Spinal cord (tissue), 10 donors: ENCODE data around the gene SNURF. TPM values are rescaled to one million over a fixed set of nuclear protein-coding genes. Genes with fewer than 3 reads are reported as not detected.
"Not testable (repeated sequence)": the region's sequence is repeated elsewhere in the genome, so short reads cannot be mapped to it uniquely, and the experiment has no call there.

ENCODE experiments used
- DNase-seq, 6 donors: peaks; one replicate each; pipeline versions ENCODE4 v3.0.0 to v3.0.0-alpha.2; 2013 to 2015; ENCODE audit warnings: low spot score in 6 of 6, low read depth in 4 of 6
- H3K27ac ChIP-seq: one replicate; pipeline ENCODE4 v1.5.1; 2013; ENCODE audit warnings: low read depth, low read length, control low read depth
- H3K27me3 ChIP-seq: one replicate; pipeline ENCODE4 v1.6.1; 2013; ENCODE audit warnings: low read length; ENCODE audit not compliant: control insufficient read depth, insufficient read depth
- H3K36me3 ChIP-seq: one replicate; pipeline ENCODE4 v1.6.1; 2013; ENCODE audit warnings: low read length; ENCODE audit not compliant: control insufficient read depth, insufficient read depth
- H3K4me1 ChIP-seq: one replicate; pipeline ENCODE4 v1.6.1; 2013; ENCODE audit warnings: low read length; ENCODE audit not compliant: control insufficient read depth, insufficient read depth
- H3K4me3 ChIP-seq: one replicate; pipeline ENCODE4 v1.5.1; 2013; ENCODE audit warnings: low read depth, low read length, control low read depth
- H3K9me3 ChIP-seq: one replicate; pipeline ENCODE4 v1.6.1; 2013; ENCODE audit warnings: low read length; ENCODE audit not compliant: control insufficient read depth, insufficient read depth
- WGBS: methylation state at CpG from one replicate; pipeline ENCODE4 v1.1.5; 2013; ENCODE audit warnings: missing lambda C conversion rate; ENCODE audit not compliant: insufficient coverage; 5-methylcytosine and 5-hydroxymethylcytosine counted together
- polyA plus RNA-seq, 2 donors: library from polyadenylated mRNA; unstranded; fragments of 120-200 nt; gene quantifications; one replicate each; pipeline ENCODE4 v1.2.1, GENCODE V29; 2013; ENCODE audit not compliant: insufficient read length in 2 of 2
- total RNA-seq, 2 donors: library from RNA; depleted of rRNA in 1 of 2; stranded (reverse); fragments of 120-200 nt in 1 of 2; fragments of >200 nt in 1 of 2; gene quantifications; one replicate each; pipeline versions ENCODE4 v1.2.3 to v1.2.4, GENCODE V29; 2013 to 2014
- donor health status: healthy.

SNURF gene
- total and polyA plus RNA-seq, 4 donors: 6.1 to 62.9 (median 9.6) TPM

GRCh38 chr15:24962880-24963279 is 8.1 kb downstream of the SNURF start:
- Histone ChIP-seq H3K36me3 (peaks cover 14% of the 10 kb centered on the region), H3K9me3 (no peaks in the 10 kb centered on the region), H3K4me1 (no peaks in the 10 kb centered on the region), H3K27ac (no peak overlapping the region), H3K27me3 (no peaks in the 10 kb centered on the region), H3K4me3 (no peak overlapping the region)
- no CpG with 5 or more reads among the region's 4 CpGs for WGBS
- no peak for DNase-seq

- H3K4me1 ChIP-seq: no peaks in the 10 kb centered on the region
- no CpG with 5 or more reads among the region's 4 CpGs for WGBS
- no peak for DNase-seq
- no peaks in the 10 kb centered on the region for H3K27me3 ChIP-seq
- H3K4me3 ChIP-seq: no peak overlapping the region
- peaks cover 17% of the 10 kb centered on the region for H3K36me3 ChIP-seq
- no peak overlapping the region for H3K27ac ChIP-seq
- no peaks in the 10 kb centered on the region for H3K9me3 ChIP-seq
These were observed 11.7 kb downstream of the SNURF start for GRCh38 chr15:24966364-24967103.

- WGBS: no CpG with 5 or more reads among the region's 3 CpGs
- Histone ChIP-seq H3K4me3 (no peak overlapping the region), H3K9me3 (no peaks in the 10 kb centered on the region), H3K27me3 (no peaks in the 10 kb centered on the region), H3K4me1 (no peaks in the 10 kb centered on the region), H3K27ac (no peak overlapping the region), H3K36me3 (peaks cover 23% of the 10 kb centered on the region)
- DNase-seq: no peak
These were observed 16.3 kb downstream of the SNURF start for GRCh38 chr15:24971052-24971451.

GRCh38 chr15:24971772-24972171 is 17.0 kb downstream of the SNURF start:
- H3K4me3 ChIP-seq: no peak overlapping the region
- 88% methylated on average over 7 of the region's 8 CpGs for WGBS
- no peaks in the 10 kb centered on the region for H3K27me3 ChIP-seq
- no peak overlapping the region for H3K27ac ChIP-seq
- no peaks in the 10 kb centered on the region for H3K9me3 ChIP-seq
- peaks cover 25% of the 10 kb centered on the region for H3K36me3 ChIP-seq
- H3K4me1 ChIP-seq: no peaks in the 10 kb centered on the region
- no peak for DNase-seq

- peaks cover 25% of the 10 kb centered on the region for H3K36me3 ChIP-seq
- not testable (repeated sequence) for DNase-seq, H3K9me3 ChIP-seq, H3K4me3 ChIP-seq, H3K27me3 ChIP-seq, H3K27ac ChIP-seq, H3K4me1 ChIP-seq
- WGBS: 76% methylated on average over 2 of the region's 5 CpGs
These were observed 17.9 kb downstream of the SNURF start for GRCh38 chr15:24972707-24973106.

- peaks cover 1% of the 10 kb centered on the region for H3K9me3 ChIP-seq
- H3K4me1 ChIP-seq: no peaks in the 10 kb centered on the region
- peaks cover 25% of the 10 kb centered on the region for H3K36me3 ChIP-seq
- no peak overlapping the region for H3K27ac ChIP-seq
- H3K27me3 ChIP-seq: no peaks in the 10 kb centered on the region
- H3K4me3 ChIP-seq: no peak overlapping the region
- no peak for DNase-seq
- WGBS: 85% methylated on average over 3 of the region's 3 CpGs
These were observed 22.1 kb downstream of the SNURF start for GRCh38 chr15:24976932-24977331.

- WGBS: 79% methylated on average over 5 of the region's 9 CpGs
- peaks cover 1% of the 10 kb centered on the region for H3K9me3 ChIP-seq
These were observed 22.9 kb downstream of the SNURF start for GRCh38 chr15:24977686-24978085.

GRCh38 chr15:24985224-24985623 is 30.4 kb downstream of the SNURF start:
- no peaks in the 10 kb centered on the region for H3K4me1 ChIP-seq
- no peak overlapping the region for H3K27ac ChIP-seq
- peaks cover 10% of the 10 kb centered on the region for H3K36me3 ChIP-seq
- no peak for DNase-seq
- H3K9me3 ChIP-seq: peaks cover 1% of the 10 kb centered on the region
- H3K27me3 ChIP-seq: no peaks in the 10 kb centered on the region
- H3K4me3 ChIP-seq: no peak overlapping the region
- WGBS: 84% methylated on average over 4 of the region's 7 CpGs

More at GRCh38 chr15:24977686-24978085, 22.9 kb downstream of the SNURF start:
- no peaks in the 10 kb centered on the region for H3K4me1 ChIP-seq
- H3K36me3 ChIP-seq: peaks cover 28% of the 10 kb centered on the region
- H3K27ac ChIP-seq: no peak overlapping the region
- H3K27me3 ChIP-seq: no peaks in the 10 kb centered on the region
- DNase-seq: no peak
- no peak overlapping the region for H3K4me3 ChIP-seq

GRCh38 chr15:24986653-24987052 is 31.9 kb downstream of the SNURF start:
- 85% methylated on average over 6 of the region's 6 CpGs for WGBS
- Histone ChIP-seq H3K27me3 (no peaks in the 10 kb centered on the region), H3K27ac (no peak overlapping the region), H3K36me3 (peaks cover 10% of the 10 kb centered on the region), H3K9me3 (peaks cover 1% of the 10 kb centered on the region), H3K4me3 (no peak overlapping the region), H3K4me1 (no peaks in the 10 kb centered on the region)
- no peak for DNase-seq
